Lower lobe of right lung (tissue), 2 donors: Measurements from ENCODE around the gene ASCC1. TPM values are rescaled to one million over a fixed set of nuclear protein-coding genes. Genes with fewer than 3 reads are reported as not detected.
A peak's percentile ranks its signal among the peaks of the same experiment; 100 is the strongest.

Experiments used
- ATAC-seq, 2 donors: fragments of 200-7000 bp; cut with Tn5 transposase; one replicate each; pipeline ENCODE4 v1.9.1; 2020 to 2022; ENCODE audit warnings: mild to moderate bottlenecking in 2 of 2, moderate library complexity in 2 of 2
- DNase-seq: peaks from one replicate; pipeline ENCODE4 v3.0.0-alpha.2; 2020
- H3K27ac ChIP-seq: fragments of 200-600 bp; one replicate; pipeline ENCODE4 v1.8.0; 2022
- H3K27me3 ChIP-seq: fragments of 200-600 bp; one replicate; pipeline ENCODE4 v1.8.0; 2022; ENCODE audit warnings: low read depth
- H3K36me3 ChIP-seq: fragments of 200-600 bp; one replicate; pipeline ENCODE4 v1.8.0; 2022; ENCODE audit warnings: mild to moderate bottlenecking
- H3K4me1 ChIP-seq: fragments of 200-600 bp; one replicate; pipeline ENCODE4 v1.8.0; 2022
- H3K4me3 ChIP-seq: fragments of 200-600 bp; one replicate; pipeline ENCODE4 v1.8.0; 2022; ENCODE audit warnings: mild to moderate bottlenecking
- H3K9me3 ChIP-seq: fragments of 200-600 bp; one replicate; pipeline ENCODE4 v1.8.0; 2022
- CTCF ChIP-seq: fragments of 200-600 bp; IDR thresholded peaks from one replicate; pipeline ENCODE4 v1.8.0; 2022; ENCODE audit warnings: antibody characterized with exemption, mild to moderate bottlenecking
- intact Hi-C: fragments of 100-400 bp; cut with DNase I; formaldehyde crosslinking; loops from one replicate; pipeline ENCODE4 v1.11.0; 2022
- total RNA-seq: library from RNA; stranded (reverse); fragmentation: NEBNext Ultra II Directional; extraction: Animal tissue kit (Norgen Biotek cat#: 25700); gene quantifications from one replicate; pipeline ENCODE4 v1.2.1, GENCODE V29; 2021
- donor health status: DM: no; HTN: yes; CAD: no; lungs with severe emphysema.

ASCC1 gene
- total RNA-seq, 1 donor from 2014 or later: 23.9 TPM

GRCh38 chr10:72050873-72051272 is 165.2 kb downstream of the ASCC1 start:
- no peak overlapping the region for H3K27ac ChIP-seq
- H3K4me3 ChIP-seq: no peak overlapping the region
- no peaks in the 10 kb centered on the region for H3K9me3 ChIP-seq
- TF ChIP-seq CTCF: no peak
- no peaks in the 10 kb centered on the region for H3K27me3 ChIP-seq
- ATAC-seq: no peak
- H3K36me3 ChIP-seq: no peaks in the 10 kb centered on the region
- DNase-seq: no peak
- peaks cover 3% of the 10 kb centered on the region for H3K4me1 ChIP-seq
- intact Hi-C loops: no loop called here

GRCh38 chr10:72049969-72050781 is 165.9 kb downstream of the ASCC1 start:
- DNase-seq: no peak
- no peaks in the 10 kb centered on the region for H3K36me3 ChIP-seq
- no peak for TF ChIP-seq CTCF
- H3K27me3 ChIP-seq: no peaks in the 10 kb centered on the region
- no peak for ATAC-seq
- peaks cover 3% of the 10 kb centered on the region for H3K4me1 ChIP-seq
- no peak overlapping the region for H3K4me3 ChIP-seq
- no peak overlapping the region for H3K27ac ChIP-seq
- no peaks in the 10 kb centered on the region for H3K9me3 ChIP-seq
- intact Hi-C loops: loop anchor here (5.0 kb wide), 1 partner anchor 93 kb away; no protein-coding TSS in a partner anchor

GRCh38 chr10:72049472-72049871 is 166.6 kb downstream of the ASCC1 start:
- intact Hi-C loops: loop anchor here (5.0 kb wide), 1 partner anchor 92 kb away; no protein-coding TSS in a partner anchor

GRCh38 chr10:72048450-72049124 is 167.5 kb downstream of the ASCC1 start:
- Histone ChIP-seq H3K4me3 (no peak overlapping the region), H3K27ac (no peak overlapping the region), H3K27me3 (no peaks in the 10 kb centered on the region), H3K9me3 (no peaks in the 10 kb centered on the region), H3K4me1 (peaks cover 11% of the 10 kb centered on the region), H3K36me3 (no peaks in the 10 kb centered on the region)
- ATAC-seq (peak; percentile 93 to 96), DNase-seq (peak; percentile 89)
- peak; percentile 99 for TF ChIP-seq CTCF
- intact Hi-C loops: loop anchor here (5.0 kb wide), 1 partner anchor 91 kb away; no protein-coding TSS in a partner anchor

More at GRCh38 chr10:72049472-72049871, 166.6 kb downstream of the ASCC1 start:
- TF ChIP-seq CTCF: no peak
- no peaks in the 10 kb centered on the region for H3K36me3 ChIP-seq
- no peaks in the 10 kb centered on the region for H3K9me3 ChIP-seq
- DNase-seq: no peak
- H3K4me3 ChIP-seq: no peak overlapping the region
- peaks cover 6% of the 10 kb centered on the region for H3K4me1 ChIP-seq
- H3K27me3 ChIP-seq: no peaks in the 10 kb centered on the region
- ATAC-seq: no peak
- H3K27ac ChIP-seq: no peak overlapping the region

Other genes starting within 250 kb of the ASCC1 start
- 108 TPM for gene SPOCK2, start 127.7 kb downstream of the ASCC1 start, total RNA-seq
- gene ANAPC16, start 264 bp downstream of the ASCC1 start, total RNA-seq: 113 TPM
- 161 TPM for gene DDIT4, start 57.6 kb upstream of the ASCC1 start, total RNA-seq
- gene DNAJB12, start 138.6 kb upstream of the ASCC1 start, total RNA-seq: 44.7 TPM